HG02588 (cell line): ENCODE results near the gene HECW1.
"Not testable (repeated sequence)": the region's sequence is repeated elsewhere in the genome, so short reads cannot be mapped to it uniquely, and the experiment has no call there.

Experiments
- ATAC-seq: cut with Tn5 transposase; IDR thresholded peaks from one replicate; pipeline ENCODE4 v1.9.1; 2021; ENCODE audit warnings: mild to moderate bottlenecking, moderate library complexity; ENCODE audit not compliant: unreplicated experiment

The HECW1 gene

GRCh38 chr7:43302773-43303460 is 190.5 kb downstream of the HECW1 start:
- ATAC-seq, result no peak

- no peak for ATAC-seq
Observed at GRCh38 chr7:43303740-43304241, 191.3 kb downstream of the HECW1 start.

- ATAC-seq, result no peak
Observed at GRCh38 chr7:43306404-43306803, 194.0 kb downstream of the HECW1 start.

DNA sequence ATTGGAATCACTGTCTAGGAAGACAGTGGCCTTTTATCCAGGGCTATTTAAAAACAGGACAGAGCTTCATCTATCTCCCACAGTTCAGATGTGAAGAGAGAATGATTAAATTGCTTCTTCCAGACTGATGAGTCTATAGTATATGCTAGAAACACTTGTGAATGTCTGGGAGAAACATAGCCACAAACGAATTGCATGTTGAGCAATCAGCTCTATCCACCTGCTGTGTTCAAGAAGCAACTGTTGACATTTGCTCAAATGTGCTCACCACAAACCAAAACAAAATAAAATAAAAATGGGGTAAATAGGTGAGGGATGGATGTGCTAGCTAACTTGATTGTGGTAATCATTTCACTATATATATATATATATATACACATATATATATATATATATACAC is 195.1 kb downstream of the HECW1 start:
- no peak for ATAC-seq

DNA sequence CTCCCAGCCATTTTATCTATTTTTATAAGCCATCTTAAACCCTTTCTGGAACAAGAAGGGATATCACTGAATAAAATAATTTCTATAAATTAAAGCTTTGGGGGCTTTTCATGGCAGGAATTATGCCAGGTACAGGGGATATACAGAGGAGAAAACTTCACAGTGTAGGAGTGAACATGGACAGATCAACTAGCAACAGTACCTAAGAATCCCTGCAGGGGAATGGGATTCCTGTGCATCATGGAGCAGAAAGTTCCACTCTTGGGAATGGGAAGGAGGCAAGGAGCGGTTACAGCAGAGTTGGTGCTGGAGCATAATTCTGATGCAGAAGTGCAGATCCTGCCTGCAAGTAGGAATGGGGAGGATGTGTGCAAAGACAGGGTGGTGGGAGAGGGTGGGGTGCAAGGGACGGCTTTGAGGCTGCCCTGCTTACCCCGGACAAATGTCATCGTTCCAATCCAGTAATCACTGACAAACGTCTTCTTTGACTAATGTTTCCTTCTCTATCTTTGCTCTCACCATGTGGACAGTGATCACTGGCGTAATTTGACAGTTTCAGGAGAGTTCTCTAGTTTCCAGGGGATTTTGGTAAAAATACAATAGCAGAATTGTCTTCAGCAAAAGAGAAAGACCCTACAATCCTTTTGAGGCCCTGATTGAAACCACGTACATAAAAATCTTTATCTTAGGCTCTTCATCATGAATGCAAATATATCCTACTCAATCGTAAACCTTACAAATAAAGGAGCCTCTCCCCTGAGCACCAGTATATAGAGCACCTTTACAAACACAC is 196.7 kb downstream of the HECW1 start:
- no peak for ATAC-seq

GRCh38 chr7:43309706-43310022 is 197.2 kb downstream of the HECW1 start:
- no peak for ATAC-seq

GRCh38 chr7:43311052-43311451 is 198.6 kb downstream of the HECW1 start:
- ATAC-seq, result no peak

DNA sequence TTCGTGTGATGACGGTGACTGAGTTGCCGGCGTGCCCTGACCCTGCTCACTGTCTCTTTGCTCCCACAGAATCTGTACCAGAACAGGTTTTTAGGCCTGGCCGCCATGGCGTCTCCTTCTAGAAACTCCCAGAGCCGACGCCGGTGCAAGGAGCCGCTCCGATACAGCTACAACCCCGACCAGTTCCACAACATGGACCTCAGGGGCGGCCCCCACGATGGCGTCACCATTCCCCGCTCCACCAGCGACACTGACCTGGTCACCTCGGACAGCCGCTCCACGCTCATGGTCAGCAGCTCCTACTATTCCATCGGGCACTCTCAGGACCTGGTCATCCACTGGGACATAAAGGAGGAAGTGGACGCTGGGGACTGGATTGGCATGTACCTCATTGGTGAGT is 199.2 kb downstream of the HECW1 start:
- ATAC-seq, result no peak

DNA sequence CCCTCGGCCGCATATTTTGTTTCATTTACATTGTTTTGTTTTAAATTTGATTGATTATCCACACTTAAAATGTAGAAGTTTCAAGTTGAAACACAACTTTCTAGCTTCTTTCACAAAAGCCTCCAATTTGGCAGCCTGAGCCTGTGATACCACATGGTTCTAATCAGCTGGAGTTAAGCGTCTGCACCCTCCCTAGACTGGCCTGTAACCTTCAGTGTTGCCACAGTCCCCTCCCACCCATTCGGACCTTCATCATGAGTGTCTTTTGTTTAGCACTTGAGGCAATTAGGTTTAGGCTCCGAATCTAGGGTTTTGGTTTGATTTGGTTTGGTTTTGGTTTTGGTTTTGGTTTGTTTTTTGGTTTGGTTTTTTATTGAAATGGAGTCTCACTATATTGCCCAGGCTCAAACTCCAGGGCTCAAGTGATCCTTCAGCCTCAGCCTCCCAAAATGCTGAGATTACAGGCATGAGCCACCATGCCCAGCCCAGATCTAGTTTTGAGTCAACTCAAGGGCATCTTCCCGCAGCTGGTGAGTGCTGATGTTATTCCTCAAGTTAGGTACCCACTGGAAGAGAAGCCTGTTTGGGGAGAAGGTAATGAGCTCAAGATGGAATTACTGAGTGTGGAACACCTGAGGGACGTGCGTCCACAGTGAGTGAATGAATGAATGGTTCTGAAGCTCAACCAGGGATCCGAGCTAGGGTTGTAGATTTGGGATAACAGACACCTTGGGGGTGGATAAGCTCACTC is 201.4 kb downstream of the HECW1 start:
- no peak for ATAC-seq

- no peak for ATAC-seq
Observed at GRCh38 chr7:43314379-43315158, 202.1 kb downstream of the HECW1 start.

- no peak for ATAC-seq
Observed at GRCh38 chr7:43317075-43317474, 204.6 kb downstream of the HECW1 start.

DNA sequence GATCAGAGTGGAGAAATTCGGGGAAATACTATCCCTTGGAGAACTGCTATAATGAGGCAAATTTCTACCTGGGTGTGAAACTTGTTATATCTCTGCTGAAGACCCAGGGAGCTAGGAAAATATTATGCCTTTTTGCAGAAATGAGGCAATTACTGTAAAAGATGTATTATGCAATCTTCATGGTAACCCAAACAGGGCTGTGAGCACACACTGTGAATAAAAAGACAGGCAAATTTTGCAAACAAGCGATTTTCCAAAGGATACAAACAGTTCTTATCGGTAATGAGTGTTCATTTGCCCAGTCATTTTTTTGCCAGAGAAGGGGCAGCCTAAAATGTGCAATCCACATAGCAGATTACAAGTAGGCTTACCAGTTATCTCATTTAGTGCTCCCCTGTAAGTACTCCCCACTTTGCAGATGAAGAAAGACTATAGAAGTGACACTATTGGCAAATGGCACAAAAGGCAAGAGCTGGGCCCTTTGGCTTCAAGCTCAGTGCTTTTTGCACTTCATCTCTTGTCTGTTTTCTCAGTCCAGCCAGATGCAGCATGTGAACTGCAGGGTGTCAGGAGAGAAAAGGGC is 205.8 kb downstream of the HECW1 start:
- ATAC-seq, result no peak

- ATAC-seq, result no peak
Observed at GRCh38 chr7:43325595-43325994, 213.1 kb downstream of the HECW1 start.

DNA sequence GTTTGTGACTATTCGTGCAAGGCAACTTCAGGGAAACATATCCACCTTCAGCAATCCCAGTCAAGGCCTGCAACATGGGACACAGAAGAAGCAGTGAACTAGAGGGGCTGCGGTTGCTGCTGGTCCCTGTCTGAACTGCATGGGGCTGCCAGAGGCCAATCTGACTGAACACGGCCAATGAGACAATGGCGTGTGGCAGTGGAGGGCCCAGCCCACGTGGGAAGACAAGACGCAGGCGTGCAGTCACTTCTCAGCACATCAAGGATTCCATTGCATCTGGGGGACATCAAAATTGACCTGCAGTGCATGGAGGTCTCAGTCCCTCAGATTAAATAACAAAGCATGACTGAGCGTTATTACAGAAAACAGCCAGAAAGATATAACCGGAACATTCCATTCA is 215.9 kb downstream of the HECW1 start:
- ATAC-seq, result no peak

GRCh38 chr7:43328785-43329380 is 216.4 kb downstream of the HECW1 start:
- ATAC-seq, result no peak

- no peak for ATAC-seq
Observed at GRCh38 chr7:43332193-43332796, 219.8 kb downstream of the HECW1 start.

GRCh38 chr7:43337191-43337590 is 224.7 kb downstream of the HECW1 start:
- no peak for ATAC-seq

GRCh38 chr7:43337811-43338210 is 225.4 kb downstream of the HECW1 start:
- ATAC-seq, result no peak

GRCh38 chr7:43341132-43341531 is 228.7 kb downstream of the HECW1 start:
- no peak for ATAC-seq

- not testable (repeated sequence) for ATAC-seq
Observed at GRCh38 chr7:43343417-43343816, 231.0 kb downstream of the HECW1 start.
